ENCODE results near the gene C11orf98.

- TF ChIP-seq, protein P1, sequence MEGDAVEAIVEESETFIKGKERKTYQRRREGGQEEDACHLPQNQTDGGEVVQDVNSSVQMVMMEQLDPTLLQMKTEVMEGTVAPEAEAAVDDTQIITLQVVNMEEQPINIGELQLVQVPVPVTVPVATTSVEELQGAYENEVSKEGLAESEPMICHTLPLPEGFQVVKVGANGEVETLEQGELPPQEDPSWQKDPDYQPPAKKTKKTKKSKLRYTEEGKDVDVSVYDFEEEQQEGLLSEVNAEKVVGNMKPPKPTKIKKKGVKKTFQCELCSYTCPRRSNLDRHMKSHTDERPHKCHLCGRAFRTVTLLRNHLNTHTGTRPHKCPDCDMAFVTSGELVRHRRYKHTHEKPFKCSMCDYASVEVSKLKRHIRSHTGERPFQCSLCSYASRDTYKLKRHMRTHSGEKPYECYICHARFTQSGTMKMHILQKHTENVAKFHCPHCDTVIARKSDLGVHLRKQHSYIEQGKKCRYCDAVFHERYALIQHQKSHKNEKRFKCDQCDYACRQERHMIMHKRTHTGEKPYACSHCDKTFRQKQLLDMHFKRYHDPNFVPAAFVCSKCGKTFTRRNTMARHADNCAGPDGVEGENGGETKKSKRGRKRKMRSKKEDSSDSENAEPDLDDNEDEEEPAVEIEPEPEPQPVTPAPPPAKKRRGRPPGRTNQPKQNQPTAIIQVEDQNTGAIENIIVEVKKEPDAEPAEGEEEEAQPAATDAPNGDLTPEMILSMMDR (IDR thresholded peaks at IDR 0.05; ENCODE audit: insufficient read depth, low read length, poor library complexity, severe bottlenecking), result no peak
- TF ChIP-seq EZH2phosphoT487 (conservative IDR thresholded peaks at IDR 0.05; ENCODE audit: low read length), result no peak
These were observed 43.2 kb downstream of the C11orf98 start, which contains the start of gene B3GAT3 for GRCh38 chr11:62621567-62622470.
